ENCODE measurements around the gene LARGE2.

The LARGE2 gene

GRCh38 chr11:45906096-45906682 is 16.3 kb upstream of the LARGE2 start:
- peaks cover 0 to 2% (median under 1%) of the 10 kb centered on the region in 4 donors for H3K4me1 ChIP-seq
- H3K36me3 ChIP-seq, result peaks cover 11 to 61% (median 17%) of the 10 kb centered on the region in 3 donors
- intact Hi-C loops (cut with DNase I; ENCODE audit: low total_unique reads), result no loop called here
- TF ChIP-seq CTCF (IDR thresholded peaks at IDR 0.05), result no peak
- no peak for DNase-seq
- no peaks in the 10 kb centered on the region for H3K27me3 ChIP-seq
- no peak overlapping the region for H3K27ac ChIP-seq
- no peak overlapping the region for H3K4me3 ChIP-seq
- no peaks in the 10 kb centered on the region for H3K9me3 ChIP-seq

- intact Hi-C loops (cut with DNase I; ENCODE audit: low total_unique reads), result no loop called here
- no peak for TF ChIP-seq CTCF (IDR thresholded peaks at IDR 0.05)
- H3K9me3 ChIP-seq, result no peaks in the 10 kb centered on the region
- H3K4me1 ChIP-seq, result no peaks in the 10 kb centered on the region
- no peak within 1 kb of the TSS for H3K27ac ChIP-seq
- peaks cover 18 to 69% (median 26%) of the 10 kb centered on the region in 3 donors for H3K36me3 ChIP-seq
- H3K27me3 ChIP-seq, result no peaks in the 10 kb centered on the region
- no peak within 1 kb of the TSS for H3K4me3 ChIP-seq
- no peak for DNase-seq
These were observed 15.4 kb upstream of the LARGE2 start, which contains the start of gene FREY1 for GRCh38 chr11:45906965-45907611. TSS of gene FREY1 (minus strand) at chr11:45907271. CDS start at chr11:45907245, 26 bp downstream.

GRCh38 chr11:45907911-45908370 is 14.5 kb upstream of the LARGE2 start:
- H3K36me3 ChIP-seq, result peaks cover 23 to 69% (median 35%) of the 10 kb centered on the region in 3 donors
- no peak for DNase-seq
- no peaks in the 10 kb centered on the region for H3K9me3 ChIP-seq
- no peaks in the 10 kb centered on the region for H3K27me3 ChIP-seq
- H3K4me3 ChIP-seq, result no peak overlapping the region
- no peak for TF ChIP-seq CTCF (IDR thresholded peaks at IDR 0.05)
- H3K27ac ChIP-seq, result no peak overlapping the region
- intact Hi-C loops (cut with DNase I; ENCODE audit: low total_unique reads), result no loop called here
- H3K4me1 ChIP-seq, result no peaks in the 10 kb centered on the region

GRCh38 chr11:45909594-45910475 is 12.6 kb upstream of the LARGE2 start:
- H3K4me1 ChIP-seq, result no peaks in the 10 kb centered on the region
- no peak overlapping the region for H3K27ac ChIP-seq
- H3K27me3 ChIP-seq, result no peaks in the 10 kb centered on the region
- H3K9me3 ChIP-seq, result no peaks in the 10 kb centered on the region
- DNase-seq, result no peak
- H3K4me3 ChIP-seq, result no peak overlapping the region
- TF ChIP-seq CTCF (IDR thresholded peaks at IDR 0.05), result no peak
- intact Hi-C loops (cut with DNase I; ENCODE audit: low total_unique reads), result no loop called here
- peaks cover 40 to 69% (median 54%) of the 10 kb centered on the region in 3 donors for H3K36me3 ChIP-seq

GRCh38 chr11:45910623-45911022 is 11.8 kb upstream of the LARGE2 start:
- intact Hi-C loops (cut with DNase I; ENCODE audit: low total_unique reads), result no loop called here
- no peak for TF ChIP-seq CTCF (IDR thresholded peaks at IDR 0.05)

More at GRCh38 chr11:45910623-45911022, 11.8 kb upstream of the LARGE2 start:
- H3K27me3 ChIP-seq, result no peaks in the 10 kb centered on the region
- H3K4me3 ChIP-seq, result no peak overlapping the region
- H3K9me3 ChIP-seq, result no peaks in the 10 kb centered on the region
- no peak overlapping the region for H3K27ac ChIP-seq
- DNase-seq, result no peak
- peaks cover 40 to 71% (median 60%) of the 10 kb centered on the region in 3 donors for H3K36me3 ChIP-seq
- peaks cover 0 to 1% (median 0%) of the 10 kb centered on the region in 4 donors for H3K4me1 ChIP-seq
